ENCODE measurements around the gene ELF2. TPM values are rescaled to one million over a fixed set of nuclear protein-coding genes. Genes with fewer than 3 reads are reported as not detected.
A peak's percentile ranks its signal among the peaks of the same experiment; 100 is the strongest.

The ELF2 gene
- polyA plus RNA-seq, 1 of the 3 experiments (the other 2 are of a cell fraction), result 14.0 TPM

- no peaks in the 10 kb centered on the region for H3K9me2 ChIP-seq
- H3K4me1 ChIP-seq (ENCODE audit: control insufficient read depth in 1 of 2, insufficient read depth in 2 of 2, low read depth in 1 of 2, low read length in 1 of 2), result peaks cover 30 to 33% of the 10 kb centered on the region in 2 experiments
- peaks cover 24% of the 10 kb centered on the region for H4K20me1 ChIP-seq (ENCODE audit: insufficient read depth)
- WGBS (ENCODE audit: low lambda C conversion rate), result 0% methylated on average over 29 of the region's 62 CpGs
- H3K9ac ChIP-seq, result peak within 1 kb of the TSS; percentile 75
- H3K36me3 ChIP-seq (replicated peaks in 1 of 2; ENCODE audit: control insufficient read depth in 1 of 2, insufficient read depth in 2 of 2, low read length in 1 of 2), result no peaks in the 10 kb centered on the region
- H3K27me3 ChIP-seq (ENCODE audit: insufficient read depth), result no peaks in the 10 kb centered on the region
- DNase-seq, result peak; percentile 91
- peak within 1 kb of the TSS; percentile 90 to 99 for H3K27ac ChIP-seq (ENCODE audit: low read depth in 2 of 2, low read length in 1 of 2)
- H3K4me2 ChIP-seq, result peak within 1 kb of the TSS; percentile 79
- peaks cover 46% of the 10 kb centered on the region for H3K79me2 ChIP-seq (ENCODE audit: insufficient read depth)
- ChIA-PET POLR2A (interaction anchor here (0.5 to 1.7 kb wide), 3 partner anchors 12 to 1483 kb away, joined by 3 to 4 read pairs (median 3); partner anchors contain the start of genes ELF2 and PCDH18), CTCF (interaction anchor here (1.3 to 2.2 kb wide), 3 partner anchors 15 to 104 kb away, joined by 4 to 10 read pairs (median 9); no protein-coding TSS in a partner anchor)
- peak within 1 kb of the TSS; percentile 42 for H2AFZ ChIP-seq (ENCODE audit: low read depth)
- H3K4me3 ChIP-seq (ENCODE audit: low read depth in 2 of 2, low read length in 1 of 2), result peak within 1 kb of the TSS; percentile 73 to 85
- H3K9me3 ChIP-seq, result no peaks in the 10 kb centered on the region
- peaks cover 15% of the 10 kb centered on the region for H3F3A ChIP-seq (replicated peaks; ENCODE audit: insufficient read depth)
- peak; percentile 99 for TF ChIP-seq POLR2AphosphoS5 (IDR thresholded peaks at IDR 0.05; ENCODE audit: low read depth, low read length)
- TF ChIP-seq MEF2A (IDR thresholded peaks at IDR 0.05; ENCODE audit: borderline replicate concordance, low read depth), result no peak
- TF ChIP-seq CHD2 (IDR thresholded peaks at IDR 0.05; ENCODE audit: low read length, partially characterized antibody), result peak; percentile 91
- no peak for TF ChIP-seq ELF1 (IDR thresholded peaks at IDR 0.05)
- peak; percentile 62; the same call in 1 of the 2 replicates for TF ChIP-seq JUND (IDR thresholded peaks at IDR 0.05)
- no peak for TF ChIP-seq RXRA (IDR thresholded peaks at IDR 0.05; ENCODE audit: borderline replicate concordance, low read depth)
- TF ChIP-seq TAF1 (IDR thresholded peaks at IDR 0.05; ENCODE audit: borderline replicate concordance, low read depth, low read length), result peak; percentile 99
- peak; percentile 100 for TF ChIP-seq MXI1 (IDR thresholded peaks at IDR 0.05; ENCODE audit: low read depth, low read length)
- TF ChIP-seq EP300 (IDR thresholded peaks at IDR 0.05; ENCODE audit: borderline replicate concordance in 1 of 2, low read depth in 1 of 2, low read length in 1 of 2), result peak in 1 of 2 experiments; percentile 60; a peak in 2 of 4 replicates
- no peak for TF ChIP-seq GATA2 (CRISPR knock-in tag; IDR thresholded peaks at IDR 0.05)
- TF ChIP-seq, protein P1, sequence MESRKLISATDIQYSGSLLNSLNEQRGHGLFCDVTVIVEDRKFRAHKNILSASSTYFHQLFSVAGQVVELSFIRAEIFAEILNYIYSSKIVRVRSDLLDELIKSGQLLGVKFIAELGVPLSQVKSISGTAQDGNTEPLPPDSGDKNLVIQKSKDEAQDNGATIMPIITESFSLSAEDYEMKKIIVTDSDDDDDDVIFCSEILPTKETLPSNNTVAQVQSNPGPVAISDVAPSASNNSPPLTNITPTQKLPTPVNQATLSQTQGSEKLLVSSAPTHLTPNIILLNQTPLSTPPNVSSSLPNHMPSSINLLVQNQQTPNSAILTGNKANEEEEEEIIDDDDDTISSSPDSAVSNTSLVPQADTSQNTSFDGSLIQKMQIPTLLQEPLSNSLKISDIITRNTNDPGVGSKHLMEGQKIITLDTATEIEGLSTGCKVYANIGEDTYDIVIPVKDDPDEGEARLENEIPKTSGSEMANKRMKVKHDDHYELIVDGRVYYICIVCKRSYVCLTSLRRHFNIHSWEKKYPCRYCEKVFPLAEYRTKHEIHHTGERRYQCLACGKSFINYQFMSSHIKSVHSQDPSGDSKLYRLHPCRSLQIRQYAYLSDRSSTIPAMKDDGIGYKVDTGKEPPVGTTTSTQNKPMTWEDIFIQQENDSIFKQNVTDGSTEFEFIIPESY (IDR thresholded peaks at IDR 0.05; ENCODE audit: borderline replicate concordance, low read depth), result peak; percentile 83; the same call in 1 of the 2 replicates
- peak; percentile 96 for TF ChIP-seq SIN3A (IDR thresholded peaks at IDR 0.05; ENCODE audit: borderline replicate concordance, low read depth, low read length)
- TF ChIP-seq NRF1 (IDR thresholded peaks at IDR 0.05; ENCODE audit: low read depth, low read length), result no peak
- TF ChIP-seq USF1 (IDR thresholded peaks at IDR 0.05; ENCODE audit: borderline replicate concordance, low read depth), result peak; percentile 62; the same call in 1 of the 2 replicates
- no peak for TF ChIP-seq EZH2phosphoT487 (IDR thresholded peaks at IDR 0.05; ENCODE audit: borderline replicate concordance, low read depth)
- TF ChIP-seq, protein P2, sequence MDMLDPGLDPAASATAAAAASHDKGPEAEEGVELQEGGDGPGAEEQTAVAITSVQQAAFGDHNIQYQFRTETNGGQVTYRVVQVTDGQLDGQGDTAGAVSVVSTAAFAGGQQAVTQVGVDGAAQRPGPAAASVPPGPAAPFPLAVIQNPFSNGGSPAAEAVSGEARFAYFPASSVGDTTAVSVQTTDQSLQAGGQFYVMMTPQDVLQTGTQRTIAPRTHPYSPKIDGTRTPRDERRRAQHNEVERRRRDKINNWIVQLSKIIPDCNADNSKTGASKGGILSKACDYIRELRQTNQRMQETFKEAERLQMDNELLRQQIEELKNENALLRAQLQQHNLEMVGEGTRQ (IDR thresholded peaks at IDR 0.05; ENCODE audit: borderline replicate concordance, low read depth, low read length), result peak; percentile 45; the same call in 1 of the 2 replicates
- TF ChIP-seq, protein P3, sequence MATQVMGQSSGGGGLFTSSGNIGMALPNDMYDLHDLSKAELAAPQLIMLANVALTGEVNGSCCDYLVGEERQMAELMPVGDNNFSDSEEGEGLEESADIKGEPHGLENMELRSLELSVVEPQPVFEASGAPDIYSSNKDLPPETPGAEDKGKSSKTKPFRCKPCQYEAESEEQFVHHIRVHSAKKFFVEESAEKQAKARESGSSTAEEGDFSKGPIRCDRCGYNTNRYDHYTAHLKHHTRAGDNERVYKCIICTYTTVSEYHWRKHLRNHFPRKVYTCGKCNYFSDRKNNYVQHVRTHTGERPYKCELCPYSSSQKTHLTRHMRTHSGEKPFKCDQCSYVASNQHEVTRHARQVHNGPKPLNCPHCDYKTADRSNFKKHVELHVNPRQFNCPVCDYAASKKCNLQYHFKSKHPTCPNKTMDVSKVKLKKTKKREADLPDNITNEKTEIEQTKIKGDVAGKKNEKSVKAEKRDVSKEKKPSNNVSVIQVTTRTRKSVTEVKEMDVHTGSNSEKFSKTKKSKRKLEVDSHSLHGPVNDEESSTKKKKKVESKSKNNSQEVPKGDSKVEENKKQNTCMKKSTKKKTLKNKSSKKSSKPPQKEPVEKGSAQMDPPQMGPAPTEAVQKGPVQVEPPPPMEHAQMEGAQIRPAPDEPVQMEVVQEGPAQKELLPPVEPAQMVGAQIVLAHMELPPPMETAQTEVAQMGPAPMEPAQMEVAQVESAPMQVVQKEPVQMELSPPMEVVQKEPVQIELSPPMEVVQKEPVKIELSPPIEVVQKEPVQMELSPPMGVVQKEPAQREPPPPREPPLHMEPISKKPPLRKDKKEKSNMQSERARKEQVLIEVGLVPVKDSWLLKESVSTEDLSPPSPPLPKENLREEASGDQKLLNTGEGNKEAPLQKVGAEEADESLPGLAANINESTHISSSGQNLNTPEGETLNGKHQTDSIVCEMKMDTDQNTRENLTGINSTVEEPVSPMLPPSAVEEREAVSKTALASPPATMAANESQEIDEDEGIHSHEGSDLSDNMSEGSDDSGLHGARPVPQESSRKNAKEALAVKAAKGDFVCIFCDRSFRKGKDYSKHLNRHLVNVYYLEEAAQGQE (IDR thresholded peaks at IDR 0.05; ENCODE audit: low read depth, low read length), result peak; percentile 72
- TF ChIP-seq RCOR1 (IDR thresholded peaks at IDR 0.05; ENCODE audit: low read length), result peak; percentile 12; the same call in 1 of the 2 replicates
- peak; percentile 98 for TF ChIP-seq MAX (IDR thresholded peaks at IDR 0.05; ENCODE audit: low read depth)
- no peak for TF ChIP-seq FOXM1 (IDR thresholded peaks at IDR 0.05; ENCODE audit: low read depth)
- no peak for TF ChIP-seq RFX5 (IDR thresholded peaks at IDR 0.05; ENCODE audit: low read length)
- TF ChIP-seq TEAD4 (IDR thresholded peaks at IDR 0.05; ENCODE audit: borderline replicate concordance, insufficient read depth), result 0 out of 2 replicates have a peak, but pooled peaks have one; percentile 25
- TF ChIP-seq GABPA (IDR thresholded peaks at IDR 0.05; ENCODE audit: low read depth), result no peak
Measured at GRCh38 chr4:139015269-139015947, 161.6 kb downstream of the ELF2 start, which contains the start of gene NOCT. Gene NOCT (plus strand): TSS chr4:139015781. CDS start chr4:139015982, 201 bp downstream.
